ENCODE data around the gene GPX4.

Gene GPX4

GRCh38 chr19:1091544-1092175, 12.1 kb upstream of the GPX4 start:
- peaks cover 33 to 62% of the 10 kb centered on the region in 2 donors for H3K36me3 ChIP-seq (replicated peaks in 1 of 2; ENCODE audit: control insufficient read depth in 2 of 2, insufficient read depth in 2 of 2, low read length in 2 of 2)

GRCh38 chr19:1093330-1093729, 10.5 kb upstream of the GPX4 start:
- no peak overlapping the region for H3K4me2 ChIP-seq (ENCODE audit: insufficient read depth, low read length, poor library complexity, severe bottlenecking)
- H3K18ac ChIP-seq (ENCODE audit: low read length) = no peak overlapping the region
- H3K23ac ChIP-seq (ENCODE audit: low read depth, low read length, poor library complexity) = peak overlapping the region; percentile 65
- H3K27ac ChIP-seq (replicated peaks; ENCODE audit: low read length) = no peak overlapping the region
- peak overlapping the region in 1 of 2 donors; percentile 97 for H3K4me3 ChIP-seq (ENCODE audit: low read length in 2 of 2)
- no peaks in the 10 kb centered on the region for H3K27me3 ChIP-seq (ENCODE audit: control insufficient read depth in 3 of 3, insufficient read depth in 3 of 3, low read depth in 1 of 3, low read length in 3 of 3)
- H2BK15ac ChIP-seq (ENCODE audit: low read length) = no peak overlapping the region
- no peak overlapping the region for H2AK5ac ChIP-seq (ENCODE audit: low read depth, low read length)
- WGBS, 2 donors (ENCODE audit: extremely low coverage in 2 of 2, insufficient read length in 2 of 2, insufficient replicate concordance in 1 of 2) = no CpG with 5 or more reads among the region's 15 CpGs
- no peak overlapping the region for H4K8ac ChIP-seq (ENCODE audit: low read depth, low read length)
- H2AFZ ChIP-seq (ENCODE audit: low read length) = no peak overlapping the region
- H3K14ac ChIP-seq (ENCODE audit: low read length) = no peak overlapping the region
- H2BK5ac ChIP-seq (ENCODE audit: low read length) = no peak overlapping the region
- H3K9ac ChIP-seq (ENCODE audit: low read depth, low read length, poor library complexity) = no peak overlapping the region
- H3K4ac ChIP-seq (ENCODE audit: low read length) = no peak overlapping the region
- peaks cover 9 to 16% of the 10 kb centered on the region in 2 donors for H3K4me1 ChIP-seq (ENCODE audit: control insufficient read depth in 2 of 2, insufficient read depth in 1 of 2, low read depth in 1 of 2, low read length in 2 of 2)
- H3K9me3 ChIP-seq (replicated peaks in 1 of 2; ENCODE audit: control insufficient read depth in 2 of 2, insufficient read depth in 1 of 2, low read depth in 1 of 2, low read length in 2 of 2) = no peaks in the 10 kb centered on the region
- no peak for DNase-seq (ENCODE audit: low spot score)
- no peak overlapping the region for H2BK120ac ChIP-seq (ENCODE audit: low read depth, low read length)
- H2BK12ac ChIP-seq (ENCODE audit: low read length) = no peak overlapping the region
- H3K79me1 ChIP-seq (ENCODE audit: low read depth, low read length) = peaks cover 17% of the 10 kb centered on the region
- no peak overlapping the region for H4K91ac ChIP-seq (ENCODE audit: low read depth, low read length, poor library complexity)
- H3K36me3 ChIP-seq (replicated peaks in 1 of 2; ENCODE audit: control insufficient read depth in 2 of 2, insufficient read depth in 2 of 2, low read length in 2 of 2) = peaks cover 24 to 46% of the 10 kb centered on the region in 2 donors

More at GRCh38 chr19:1091544-1092175, 12.1 kb upstream of the GPX4 start:
- Histone ChIP-seq H3K9ac (ENCODE audit: low read depth, low read length, poor library complexity) (no peak overlapping the region), H3K27me3 (ENCODE audit: control insufficient read depth in 3 of 3, insufficient read depth in 3 of 3, low read depth in 1 of 3, low read length in 3 of 3) (no peaks in the 10 kb centered on the region), H2BK12ac (ENCODE audit: low read length) (no peak overlapping the region), H3K4me3 (ENCODE audit: low read length in 2 of 2) (no peak overlapping the region), H3K4me1 (ENCODE audit: control insufficient read depth in 2 of 2, insufficient read depth in 1 of 2, low read depth in 1 of 2, low read length in 2 of 2) (peaks cover 9 to 11% of the 10 kb centered on the region in 2 donors), H3K27ac (replicated peaks; ENCODE audit: low read length) (no peak overlapping the region), H3K79me1 (ENCODE audit: low read depth, low read length) (peaks cover 18% of the 10 kb centered on the region), H3K9me3 (replicated peaks in 1 of 2; ENCODE audit: control insufficient read depth in 2 of 2, insufficient read depth in 1 of 2, low read depth in 1 of 2, low read length in 2 of 2) (no peaks in the 10 kb centered on the region), H4K8ac (ENCODE audit: low read depth, low read length) (no peak overlapping the region), H2BK15ac (ENCODE audit: low read length) (no peak overlapping the region), H2BK120ac (ENCODE audit: low read depth, low read length) (no peak overlapping the region), H3K4ac (ENCODE audit: low read length) (no peak overlapping the region), H3K18ac (ENCODE audit: low read length) (no peak overlapping the region), H2AK5ac (ENCODE audit: low read depth, low read length) (no peak overlapping the region), H3K14ac (ENCODE audit: low read length) (no peak overlapping the region), H3K4me2 (ENCODE audit: insufficient read depth, low read length, poor library complexity, severe bottlenecking) (no peak overlapping the region), H2AFZ (ENCODE audit: low read length) (no peak overlapping the region), H4K91ac (ENCODE audit: low read depth, low read length, poor library complexity) (no peak overlapping the region), H2BK5ac (ENCODE audit: low read length) (no peak overlapping the region), H3K23ac (ENCODE audit: low read depth, low read length, poor library complexity) (no peak overlapping the region)
- WGBS, 2 donors (ENCODE audit: extremely low coverage in 2 of 2, insufficient read length in 2 of 2, insufficient replicate concordance in 1 of 2) = no CpG with 5 or more reads among the region's 27 CpGs
- DNase-seq (ENCODE audit: low spot score) = no peak

DNA sequence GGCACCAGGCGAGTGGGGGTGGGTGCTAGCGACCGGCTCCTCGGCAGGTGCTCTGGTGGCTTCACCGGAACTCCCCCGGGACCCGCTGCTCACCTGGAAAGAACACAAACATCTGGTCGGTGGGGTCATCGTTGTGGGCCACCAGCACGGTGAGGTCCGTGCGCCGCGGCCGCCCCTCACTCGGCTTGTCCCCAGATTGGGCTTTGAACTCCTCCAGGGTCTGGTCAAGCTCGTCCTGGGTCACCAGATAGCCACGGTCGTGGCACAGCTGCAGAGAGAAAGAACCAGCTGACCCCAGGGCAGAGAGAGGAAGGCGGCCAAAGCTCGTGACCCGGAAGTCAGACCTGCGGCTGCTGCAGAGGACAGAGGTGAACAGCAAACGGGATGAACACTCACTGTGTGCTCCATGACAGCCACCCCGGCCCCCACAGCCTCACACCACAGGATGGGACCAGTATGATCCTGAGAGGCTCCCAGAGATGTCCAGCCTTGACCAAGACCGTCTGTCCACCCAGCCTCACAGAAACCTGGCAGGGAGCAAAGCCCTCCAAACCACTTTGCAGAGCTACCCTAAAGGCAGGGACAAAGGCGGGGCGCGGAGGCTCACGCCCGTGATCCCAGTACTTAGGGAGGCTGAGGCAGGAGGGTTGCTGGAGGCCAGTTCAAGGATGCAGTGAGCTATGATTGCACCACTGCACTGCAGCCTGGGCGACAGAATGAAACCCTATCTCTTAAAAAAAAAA, 9.8 kb upstream of the GPX4 start:
- H2AFZ ChIP-seq (ENCODE audit: low read length) = no peak overlapping the region
- no peak overlapping the region for H3K27ac ChIP-seq (replicated peaks; ENCODE audit: low read length)
- no peak overlapping the region for H2BK15ac ChIP-seq (ENCODE audit: low read length)
- no peak for DNase-seq (ENCODE audit: low spot score)
- H3K23ac ChIP-seq (ENCODE audit: low read depth, low read length, poor library complexity) = peak overlapping the region; percentile 65
- no peaks in the 10 kb centered on the region for H3K9me3 ChIP-seq (replicated peaks in 1 of 2; ENCODE audit: control insufficient read depth in 2 of 2, insufficient read depth in 1 of 2, low read depth in 1 of 2, low read length in 2 of 2)
- peaks cover 22 to 39% of the 10 kb centered on the region in 2 donors for H3K36me3 ChIP-seq (replicated peaks in 1 of 2; ENCODE audit: control insufficient read depth in 2 of 2, insufficient read depth in 2 of 2, low read length in 2 of 2)
- H3K4ac ChIP-seq (ENCODE audit: low read length) = no peak overlapping the region
- H4K91ac ChIP-seq (ENCODE audit: low read depth, low read length, poor library complexity) = no peak overlapping the region
- no peaks in the 10 kb centered on the region for H3K27me3 ChIP-seq (ENCODE audit: control insufficient read depth in 3 of 3, insufficient read depth in 3 of 3, low read depth in 1 of 3, low read length in 3 of 3)
- no CpG with 5 or more reads among the region's 32 CpGs for WGBS, 2 donors (ENCODE audit: extremely low coverage in 2 of 2, insufficient read length in 2 of 2, insufficient replicate concordance in 1 of 2)
- H4K8ac ChIP-seq (ENCODE audit: low read depth, low read length) = no peak overlapping the region
- H2BK120ac ChIP-seq (ENCODE audit: low read depth, low read length) = no peak overlapping the region
- peak overlapping the region; percentile 83 to 97 for H3K4me3 ChIP-seq (ENCODE audit: low read length in 2 of 2)
- H3K14ac ChIP-seq (ENCODE audit: low read length) = no peak overlapping the region
- peak overlapping the region; percentile 69 for H2BK5ac ChIP-seq (ENCODE audit: low read length)
- H3K4me1 ChIP-seq (ENCODE audit: control insufficient read depth in 2 of 2, insufficient read depth in 1 of 2, low read depth in 1 of 2, low read length in 2 of 2) = peaks cover 9 to 20% of the 10 kb centered on the region in 2 donors
- H2AK5ac ChIP-seq (ENCODE audit: low read depth, low read length) = no peak overlapping the region
- H3K18ac ChIP-seq (ENCODE audit: low read length) = no peak overlapping the region
- H3K4me2 ChIP-seq (ENCODE audit: insufficient read depth, low read length, poor library complexity, severe bottlenecking) = peak overlapping the region; percentile 95
- H3K9ac ChIP-seq (ENCODE audit: low read depth, low read length, poor library complexity) = peak overlapping the region; percentile 60
- no peak overlapping the region for H2BK12ac ChIP-seq (ENCODE audit: low read length)
- peaks cover 14% of the 10 kb centered on the region for H3K79me1 ChIP-seq (ENCODE audit: low read depth, low read length)

DNA sequence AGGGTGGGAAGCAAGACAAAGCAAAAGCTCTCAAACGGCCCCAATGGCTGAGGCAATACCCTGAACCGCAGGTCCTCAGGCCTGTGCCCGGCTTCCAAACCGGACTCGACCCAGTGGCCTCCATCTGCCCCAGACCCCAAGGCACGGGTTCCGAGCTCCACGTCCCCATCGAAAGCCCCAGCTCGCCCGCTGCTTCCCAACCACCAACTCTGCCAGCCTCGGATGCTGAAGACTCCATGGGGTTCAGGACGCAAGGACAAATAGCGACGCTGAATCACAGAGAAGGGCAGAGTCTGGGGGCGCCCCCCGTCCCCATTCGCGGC, 9.2 kb upstream of the GPX4 start:
- Histone ChIP-seq H3K4me2 (ENCODE audit: insufficient read depth, low read length, poor library complexity, severe bottlenecking) (peak overlapping the region; percentile 95), H2AK5ac (ENCODE audit: low read depth, low read length) (peak overlapping the region; percentile 51), H2BK5ac (ENCODE audit: low read length) (peak overlapping the region; percentile 69), H2BK15ac (ENCODE audit: low read length) (no peak overlapping the region), H4K91ac (ENCODE audit: low read depth, low read length, poor library complexity) (no peak overlapping the region), H2AFZ (ENCODE audit: low read length) (no peak overlapping the region), H3K27ac (replicated peaks; ENCODE audit: low read length) (no peak overlapping the region), H2BK12ac (ENCODE audit: low read length) (no peak overlapping the region), H3K4me1 (ENCODE audit: control insufficient read depth in 2 of 2, insufficient read depth in 1 of 2, low read depth in 1 of 2, low read length in 2 of 2) (peaks cover 9 to 20% of the 10 kb centered on the region in 2 donors), H3K4me3 (ENCODE audit: low read length in 2 of 2) (peak overlapping the region; percentile 83 to 97), H3K79me1 (ENCODE audit: low read depth, low read length) (peaks cover 14% of the 10 kb centered on the region), H3K9ac (ENCODE audit: low read depth, low read length, poor library complexity) (peak overlapping the region; percentile 95), H3K36me3 (replicated peaks in 1 of 2; ENCODE audit: control insufficient read depth in 2 of 2, insufficient read depth in 2 of 2, low read length in 2 of 2) (peaks cover 17 to 33% of the 10 kb centered on the region in 2 donors), H3K18ac (ENCODE audit: low read length) (no peak overlapping the region), H4K8ac (ENCODE audit: low read depth, low read length) (no peak overlapping the region), H3K9me3 (replicated peaks in 1 of 2; ENCODE audit: control insufficient read depth in 2 of 2, insufficient read depth in 1 of 2, low read depth in 1 of 2, low read length in 2 of 2) (no peaks in the 10 kb centered on the region), H3K23ac (ENCODE audit: low read depth, low read length, poor library complexity) (peak overlapping the region; percentile 25), H3K14ac (ENCODE audit: low read length) (no peak overlapping the region), H2BK120ac (ENCODE audit: low read depth, low read length) (no peak overlapping the region), H3K4ac (ENCODE audit: low read length) (no peak overlapping the region), H3K27me3 (ENCODE audit: control insufficient read depth in 3 of 3, insufficient read depth in 3 of 3, low read depth in 1 of 3, low read length in 3 of 3) (no peaks in the 10 kb centered on the region)
- DNase-seq (ENCODE audit: low spot score) = no peak
- no CpG with 5 or more reads among the region's 19 CpGs for WGBS, 2 donors (ENCODE audit: extremely low coverage in 2 of 2, insufficient read length in 2 of 2, insufficient replicate concordance in 1 of 2)

Measured in neuronal stem cell (in vitro differentiated cells).